Measurements from ENCODE around the gene MAPK4. TPM values are rescaled to one million over a fixed set of nuclear protein-coding genes. Genes with fewer than 3 reads are reported as not detected.
A peak's percentile ranks its signal among the peaks of the same experiment; 100 is the strongest.
"Not testable (repeated sequence)": the region's sequence is repeated elsewhere in the genome, so short reads cannot be mapped to it uniquely, and the experiment has no call there.

Gene MAPK4
- total RNA-seq, 1 experiment from 2014 or later = not detected

- no peaks in the 10 kb centered on the region for H3K9me2 ChIP-seq (ENCODE audit: insufficient read depth)
- H3K27ac ChIP-seq = no peak overlapping the region
- no peaks in the 10 kb centered on the region for H4K20me1 ChIP-seq (ENCODE audit: insufficient read depth)
- no peaks in the 10 kb centered on the region for H3F3A ChIP-seq (ENCODE audit: insufficient read depth, low read depth)
- no peaks in the 10 kb centered on the region for H3K36me3 ChIP-seq (ENCODE audit: low read depth)
- H3K4me1 ChIP-seq (replicated peaks; ENCODE audit: insufficient read depth) = no peaks in the 10 kb centered on the region
- BruUV-seq (replicated peaks) = no TSS peak
- no peaks in the 10 kb centered on the region for H3K79me2 ChIP-seq (ENCODE audit: low read depth)
- ChIA-PET POLR2A (ENCODE audit: unreplicated experiment) (no interaction called here), CTCF (no interaction called here)
- H3K4me2 ChIP-seq = no peak overlapping the region
- H3K4me3 ChIP-seq = no peak overlapping the region
- no peak overlapping the region for H2AFZ ChIP-seq
- intact Hi-C loops (cut with micrococcal nuclease; ENCODE audit: unreplicated experiment) = no loop called here
- TF ChIP-seq, protein P1, sequence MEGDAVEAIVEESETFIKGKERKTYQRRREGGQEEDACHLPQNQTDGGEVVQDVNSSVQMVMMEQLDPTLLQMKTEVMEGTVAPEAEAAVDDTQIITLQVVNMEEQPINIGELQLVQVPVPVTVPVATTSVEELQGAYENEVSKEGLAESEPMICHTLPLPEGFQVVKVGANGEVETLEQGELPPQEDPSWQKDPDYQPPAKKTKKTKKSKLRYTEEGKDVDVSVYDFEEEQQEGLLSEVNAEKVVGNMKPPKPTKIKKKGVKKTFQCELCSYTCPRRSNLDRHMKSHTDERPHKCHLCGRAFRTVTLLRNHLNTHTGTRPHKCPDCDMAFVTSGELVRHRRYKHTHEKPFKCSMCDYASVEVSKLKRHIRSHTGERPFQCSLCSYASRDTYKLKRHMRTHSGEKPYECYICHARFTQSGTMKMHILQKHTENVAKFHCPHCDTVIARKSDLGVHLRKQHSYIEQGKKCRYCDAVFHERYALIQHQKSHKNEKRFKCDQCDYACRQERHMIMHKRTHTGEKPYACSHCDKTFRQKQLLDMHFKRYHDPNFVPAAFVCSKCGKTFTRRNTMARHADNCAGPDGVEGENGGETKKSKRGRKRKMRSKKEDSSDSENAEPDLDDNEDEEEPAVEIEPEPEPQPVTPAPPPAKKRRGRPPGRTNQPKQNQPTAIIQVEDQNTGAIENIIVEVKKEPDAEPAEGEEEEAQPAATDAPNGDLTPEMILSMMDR (conservative IDR thresholded peaks at IDR 0.05) = no peak
- TF ChIP-seq EZH2 (IDR thresholded peaks at IDR 0.05; ENCODE audit: low read depth) = no peak
- DNase-seq = no peak
- H3K9me3 ChIP-seq (ENCODE audit: insufficient read depth, low read depth) = no peaks in the 10 kb centered on the region
- peaks cover 3% of the 10 kb centered on the region; the same call in 1 of the 2 replicates for H3K27me3 ChIP-seq (ENCODE audit: insufficient read depth, low read depth)
These were observed 46.7 kb downstream of the MAPK4 start for GRCh38 chr18:50606609-50607008.

- no peaks in the 10 kb centered on the region for H3K9me3 ChIP-seq (ENCODE audit: insufficient read depth, low read depth)
- ChIA-PET CTCF (no interaction called here), POLR2A (ENCODE audit: unreplicated experiment) (no interaction called here)
- no peaks in the 10 kb centered on the region for H3K36me3 ChIP-seq (ENCODE audit: low read depth)
- no TSS peak for BruUV-seq (replicated peaks)
- H2AFZ ChIP-seq = no peak overlapping the region
- H3K4me2 ChIP-seq = no peak overlapping the region
- peaks cover 3% of the 10 kb centered on the region; the same call in 1 of the 2 replicates for H3K27me3 ChIP-seq (ENCODE audit: insufficient read depth, low read depth)
- no peaks in the 10 kb centered on the region for H3K79me2 ChIP-seq (ENCODE audit: low read depth)
- no peak overlapping the region for H3K4me3 ChIP-seq
- intact Hi-C loops (cut with micrococcal nuclease; ENCODE audit: unreplicated experiment) = no loop called here
- no peaks in the 10 kb centered on the region for H4K20me1 ChIP-seq (ENCODE audit: insufficient read depth)
- no peaks in the 10 kb centered on the region for H3F3A ChIP-seq (ENCODE audit: insufficient read depth, low read depth)
- TF ChIP-seq, protein P1 (conservative IDR thresholded peaks at IDR 0.05) = no peak
- TF ChIP-seq EZH2 (IDR thresholded peaks at IDR 0.05; ENCODE audit: low read depth) = no peak
- no peaks in the 10 kb centered on the region for H3K9me2 ChIP-seq (ENCODE audit: insufficient read depth)
- no peak overlapping the region for H3K27ac ChIP-seq
- H3K4me1 ChIP-seq (replicated peaks; ENCODE audit: insufficient read depth) = no peaks in the 10 kb centered on the region
- no peak for DNase-seq
These were observed 47.6 kb downstream of the MAPK4 start for GRCh38 chr18:50607378-50607926.

GRCh38 chr18:50609171-50609570 lies 49.3 kb downstream of the MAPK4 start:
- H3K9me2 ChIP-seq (ENCODE audit: insufficient read depth); H3K4me1 ChIP-seq (replicated peaks; ENCODE audit: insufficient read depth); BruUV-seq (replicated peaks); CTCF ChIA-PET; H3K9me3 ChIP-seq (ENCODE audit: insufficient read depth, low read depth); H3K27ac ChIP-seq; intact Hi-C loops (cut with micrococcal nuclease; ENCODE audit: unreplicated experiment); H2AFZ ChIP-seq; H3K36me3 ChIP-seq (ENCODE audit: low read depth); POLR2A ChIA-PET (ENCODE audit: unreplicated experiment); H3K27me3 ChIP-seq (ENCODE audit: insufficient read depth, low read depth); H4K20me1 ChIP-seq (ENCODE audit: insufficient read depth); H3F3A ChIP-seq (ENCODE audit: insufficient read depth, low read depth); DNase-seq; H3K79me2 ChIP-seq (ENCODE audit: low read depth); H3K4me3 ChIP-seq; H3K4me2 ChIP-seq: not testable (repeated sequence)

DNA sequence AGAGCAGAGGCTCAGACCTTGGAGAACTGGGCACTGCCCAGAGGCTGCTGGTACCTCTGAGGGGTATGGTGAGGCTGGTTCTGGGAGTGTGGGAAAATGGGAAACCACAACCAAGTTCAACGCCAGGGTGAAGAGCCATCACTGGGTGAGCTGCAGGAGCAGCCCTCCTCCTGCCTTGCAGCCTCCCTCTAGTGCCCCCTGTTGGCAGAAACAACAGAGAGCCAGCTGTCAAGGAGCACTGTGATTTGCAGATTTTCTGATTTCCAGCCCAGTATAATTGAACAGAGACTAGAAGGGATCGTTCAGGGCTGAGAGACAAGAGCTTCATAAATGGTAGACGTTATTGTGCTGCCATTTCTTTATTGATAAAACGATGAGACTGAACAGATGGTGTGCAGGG lies 50.5 kb downstream of the MAPK4 start:
- DNase-seq = no peak
- TF ChIP-seq, protein P1 (conservative IDR thresholded peaks at IDR 0.05) = peak; percentile 27; the same call in 1 of the 2 replicates
- TF ChIP-seq EZH2 (IDR thresholded peaks at IDR 0.05; ENCODE audit: low read depth) = no peak

More for the DNA sequence above, 50.5 kb downstream of the MAPK4 start:
- Histone ChIP-seq H3F3A (ENCODE audit: insufficient read depth, low read depth) (no peaks in the 10 kb centered on the region), H3K27me3 (ENCODE audit: insufficient read depth, low read depth) (peaks cover 3% of the 10 kb centered on the region; the same call in 1 of the 2 replicates), H3K79me2 (ENCODE audit: low read depth) (no peaks in the 10 kb centered on the region), H3K27ac (no peak overlapping the region), H3K9me2 (ENCODE audit: insufficient read depth) (no peaks in the 10 kb centered on the region), H4K20me1 (ENCODE audit: insufficient read depth) (no peaks in the 10 kb centered on the region), H3K4me1 (replicated peaks; ENCODE audit: insufficient read depth) (peaks cover 3% of the 10 kb centered on the region; the same call in 1 of the 2 replicates), H3K4me3 (no peak overlapping the region), H3K4me2 (no peak overlapping the region), H2AFZ (no peak overlapping the region), H3K36me3 (ENCODE audit: low read depth) (no peaks in the 10 kb centered on the region), H3K9me3 (ENCODE audit: insufficient read depth, low read depth) (no peaks in the 10 kb centered on the region)
- ChIA-PET CTCF (no interaction called here), POLR2A (ENCODE audit: unreplicated experiment) (no interaction called here)
- no TSS peak for BruUV-seq (replicated peaks)
- intact Hi-C loops (cut with micrococcal nuclease; ENCODE audit: unreplicated experiment) = no loop called here
